Neural cell (in vitro differentiated cells): ENCODE data around the gene PER1.

Source experiments
- CTCF ChIP-seq: fragments of 450-650 bp; IDR thresholded peaks from 2 replicates; pipeline ENCODE4 v1.5.1; 2014; ENCODE audit warnings: antibody characterized with exemption, mild to moderate bottlenecking, moderate library complexity; ENCODE audit not compliant: poor library complexity, severe bottlenecking
- EP300 ChIP-seq: fragments of 450-650 bp; conservative IDR thresholded peaks from 2 replicates; pipeline ENCODE4 v1.6.1; 2014; ENCODE audit warnings: antibody characterized with exemption, mild to moderate bottlenecking, moderate library complexity; ENCODE audit not compliant: poor library complexity, severe bottlenecking
- MXI1 ChIP-seq: fragments of 450-650 bp; conservative IDR thresholded peaks from 2 replicates; pipeline ENCODE4 v1.6.1; 2014; ENCODE audit warnings: antibody characterized with exemption, mild to moderate bottlenecking; ENCODE audit not compliant: poor library complexity, severe bottlenecking
- TF ChIP-seq, protein P1 (sequence below): IDR thresholded peaks from 2 replicates; pipeline ENCODE4 v1.6.1; 2012; ENCODE audit warnings: borderline replicate concordance

DNA sequence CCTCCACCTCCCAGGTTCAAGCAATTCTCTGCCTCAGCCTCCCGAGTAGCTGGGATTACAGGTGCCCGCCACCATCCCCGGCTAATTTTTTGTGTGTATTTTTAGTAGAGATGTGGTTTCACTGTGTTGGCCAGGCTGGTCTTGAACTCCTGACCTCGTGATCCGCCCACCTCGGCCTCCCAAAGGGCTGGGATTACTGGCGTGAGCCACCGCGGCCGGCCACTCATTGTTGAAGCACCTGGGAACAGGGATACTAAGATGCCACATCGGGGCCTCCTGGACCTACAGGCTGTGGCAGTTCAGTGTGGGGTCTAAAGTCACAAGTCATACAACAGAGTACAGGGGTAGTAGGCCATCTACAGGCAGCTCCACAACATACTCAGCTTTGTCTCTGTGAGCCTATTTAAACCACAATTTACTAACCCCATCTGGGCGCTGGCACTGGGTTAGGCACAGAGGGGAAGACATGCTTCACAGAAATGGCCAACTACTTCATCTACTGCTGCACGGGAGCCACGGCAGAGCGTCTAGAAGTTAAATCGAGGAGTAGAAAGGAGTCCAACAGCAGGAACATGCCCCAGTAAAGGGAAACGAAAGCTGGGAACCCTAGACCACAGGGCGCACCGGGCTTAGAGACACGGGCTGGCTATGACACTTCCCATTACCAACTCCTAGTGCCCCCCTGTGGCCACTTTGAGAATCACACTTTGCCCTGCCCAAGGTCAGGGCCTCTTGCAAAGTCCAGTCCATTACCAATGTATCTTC is 6.2 kb upstream of the PER1 start:
- TF ChIP-seq CTCF (peak; percentile 79), MXI1 (peak; percentile 29), EP300 (no peak)
- TF ChIP-seq, protein P1, sequence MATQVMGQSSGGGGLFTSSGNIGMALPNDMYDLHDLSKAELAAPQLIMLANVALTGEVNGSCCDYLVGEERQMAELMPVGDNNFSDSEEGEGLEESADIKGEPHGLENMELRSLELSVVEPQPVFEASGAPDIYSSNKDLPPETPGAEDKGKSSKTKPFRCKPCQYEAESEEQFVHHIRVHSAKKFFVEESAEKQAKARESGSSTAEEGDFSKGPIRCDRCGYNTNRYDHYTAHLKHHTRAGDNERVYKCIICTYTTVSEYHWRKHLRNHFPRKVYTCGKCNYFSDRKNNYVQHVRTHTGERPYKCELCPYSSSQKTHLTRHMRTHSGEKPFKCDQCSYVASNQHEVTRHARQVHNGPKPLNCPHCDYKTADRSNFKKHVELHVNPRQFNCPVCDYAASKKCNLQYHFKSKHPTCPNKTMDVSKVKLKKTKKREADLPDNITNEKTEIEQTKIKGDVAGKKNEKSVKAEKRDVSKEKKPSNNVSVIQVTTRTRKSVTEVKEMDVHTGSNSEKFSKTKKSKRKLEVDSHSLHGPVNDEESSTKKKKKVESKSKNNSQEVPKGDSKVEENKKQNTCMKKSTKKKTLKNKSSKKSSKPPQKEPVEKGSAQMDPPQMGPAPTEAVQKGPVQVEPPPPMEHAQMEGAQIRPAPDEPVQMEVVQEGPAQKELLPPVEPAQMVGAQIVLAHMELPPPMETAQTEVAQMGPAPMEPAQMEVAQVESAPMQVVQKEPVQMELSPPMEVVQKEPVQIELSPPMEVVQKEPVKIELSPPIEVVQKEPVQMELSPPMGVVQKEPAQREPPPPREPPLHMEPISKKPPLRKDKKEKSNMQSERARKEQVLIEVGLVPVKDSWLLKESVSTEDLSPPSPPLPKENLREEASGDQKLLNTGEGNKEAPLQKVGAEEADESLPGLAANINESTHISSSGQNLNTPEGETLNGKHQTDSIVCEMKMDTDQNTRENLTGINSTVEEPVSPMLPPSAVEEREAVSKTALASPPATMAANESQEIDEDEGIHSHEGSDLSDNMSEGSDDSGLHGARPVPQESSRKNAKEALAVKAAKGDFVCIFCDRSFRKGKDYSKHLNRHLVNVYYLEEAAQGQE: no peak
